GM12892 (cell line): ENCODE results near the gene GNG13.

Experiments
- POLR2A ChIP-seq: IDR thresholded peaks from 2 replicates; pipeline ENCODE4 v1.6.1; 2011; ENCODE audit warnings: low read depth, low read length, control low read depth
- POLR2AphosphoS5 ChIP-seq: IDR thresholded peaks from 2 replicates; pipeline ENCODE4 v1.6.1; 2011; ENCODE audit warnings: low read depth, low read length, control low read depth

- TF ChIP-seq POLR2AphosphoS5 (no peak), POLR2A (no peak)
These were observed 37.0 kb downstream of the GNG13 start for GRCh38 chr16:763369-764183.
